ENCODE data around the gene CCDC174. TPM values are rescaled to one million over a fixed set of nuclear protein-coding genes. Genes with fewer than 3 reads are reported as not detected.

The CCDC174 gene
- total RNA-seq, 1 donor from 2014 or later: 22.1 TPM

- no peak for DNase-seq
- H3K27me3 Mint-ChIP-seq (ENCODE audit: unreplicated experiment): no peaks in the 10 kb centered on the region
- no peak for TF ChIP-seq CTCF (IDR thresholded peaks at IDR 0.05; ENCODE audit: partially characterized antibody, unreplicated experiment)
- H3K4me1 Mint-ChIP-seq (ENCODE audit: low read depth, unreplicated experiment): no peaks in the 10 kb centered on the region
- H3K36me3 Mint-ChIP-seq (ENCODE audit: unreplicated experiment): peaks cover 10% of the 10 kb centered on the region
- no peak overlapping the region for H3K27ac Mint-ChIP-seq (ENCODE audit: unreplicated experiment)
- no peak overlapping the region for H3K4me3 Mint-ChIP-seq (ENCODE audit: unreplicated experiment)
- peaks cover 5% of the 10 kb centered on the region for H3K9me3 Mint-ChIP-seq (ENCODE audit: unreplicated experiment)
These were observed 20.5 kb upstream of the CCDC174 start for GRCh38 chr3:14631101-14631497.

DNA sequence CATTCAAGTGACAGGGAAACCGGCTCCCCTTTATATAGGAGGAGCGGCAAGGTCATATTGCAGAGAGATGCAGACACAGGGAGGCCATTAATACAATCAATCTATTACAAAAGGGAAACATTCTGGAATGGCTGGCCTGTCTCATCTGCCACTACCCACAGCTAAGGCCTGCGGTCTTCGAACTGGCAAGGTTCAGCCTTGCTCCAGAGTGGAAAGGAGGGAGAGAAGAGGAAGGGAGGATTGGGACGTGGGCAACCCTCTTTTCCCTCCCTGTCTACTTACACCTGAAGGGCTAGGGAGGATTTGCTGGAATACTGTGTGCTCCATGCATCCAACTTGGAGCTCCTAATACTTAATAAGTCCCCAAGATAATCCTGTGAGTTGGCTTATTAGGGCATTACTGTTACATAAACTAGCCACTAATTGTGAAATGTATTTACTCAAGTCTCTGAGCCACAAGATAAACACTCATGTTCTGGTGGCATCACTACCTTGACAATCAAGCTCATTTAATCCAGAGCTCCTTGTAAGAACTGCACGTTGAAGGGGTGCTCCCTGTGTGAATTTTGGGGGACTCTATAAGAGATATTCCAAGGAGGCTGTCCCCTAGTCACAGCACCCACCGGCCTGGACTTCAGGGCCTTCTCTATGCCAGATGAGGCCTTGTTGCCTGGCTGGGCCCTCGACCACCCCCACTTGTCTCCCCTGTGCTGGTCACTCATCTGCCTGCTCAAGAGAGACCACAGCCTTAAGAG lies 19.7 kb upstream of the CCDC174 start:
- Mint-ChIP-seq H3K36me3 (ENCODE audit: unreplicated experiment) (peaks cover 12% of the 10 kb centered on the region), H3K9me3 (ENCODE audit: unreplicated experiment) (peaks cover 5% of the 10 kb centered on the region), H3K27ac (ENCODE audit: unreplicated experiment) (no peak overlapping the region), H3K27me3 (ENCODE audit: unreplicated experiment) (no peaks in the 10 kb centered on the region), H3K4me3 (ENCODE audit: unreplicated experiment) (no peak overlapping the region), H3K4me1 (ENCODE audit: low read depth, unreplicated experiment) (no peaks in the 10 kb centered on the region)
- no peak for DNase-seq
- no peak for TF ChIP-seq CTCF (IDR thresholded peaks at IDR 0.05; ENCODE audit: partially characterized antibody, unreplicated experiment)

GRCh38 chr3:14632442-14632930 lies 19.1 kb upstream of the CCDC174 start:
- Mint-ChIP-seq H3K9me3 (ENCODE audit: unreplicated experiment) (peaks cover 5% of the 10 kb centered on the region), H3K4me1 (ENCODE audit: low read depth, unreplicated experiment) (no peaks in the 10 kb centered on the region), H3K27me3 (ENCODE audit: unreplicated experiment) (no peaks in the 10 kb centered on the region), H3K4me3 (ENCODE audit: unreplicated experiment) (no peak overlapping the region), H3K36me3 (ENCODE audit: unreplicated experiment) (peaks cover 12% of the 10 kb centered on the region), H3K27ac (ENCODE audit: unreplicated experiment) (no peak overlapping the region)
- TF ChIP-seq CTCF (IDR thresholded peaks at IDR 0.05; ENCODE audit: partially characterized antibody, unreplicated experiment): no peak
- DNase-seq: no peak

DNA sequence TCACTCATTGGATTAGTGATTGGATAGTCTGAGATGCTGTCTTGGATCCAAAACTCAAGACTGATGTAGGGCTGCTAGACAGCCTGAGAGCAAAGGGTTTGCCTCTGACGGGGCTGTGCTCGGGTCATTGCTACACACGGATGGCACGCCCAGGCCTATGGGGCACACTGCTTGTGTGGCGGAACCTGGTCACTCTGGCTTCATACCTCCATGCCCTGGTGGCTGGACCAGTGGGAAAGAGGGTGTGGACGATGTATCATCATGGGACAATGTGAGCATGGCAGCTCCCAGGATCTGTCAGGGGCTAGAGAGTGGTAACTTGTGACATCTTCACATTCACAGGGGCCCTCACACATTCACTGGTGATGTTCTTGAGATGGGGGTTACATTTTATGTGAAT lies 18.1 kb upstream of the CCDC174 start:
- H3K36me3 Mint-ChIP-seq (ENCODE audit: unreplicated experiment): peaks cover 6% of the 10 kb centered on the region
- H3K4me3 Mint-ChIP-seq (ENCODE audit: unreplicated experiment): no peak overlapping the region
- H3K27me3 Mint-ChIP-seq (ENCODE audit: unreplicated experiment): no peaks in the 10 kb centered on the region
- TF ChIP-seq CTCF (IDR thresholded peaks at IDR 0.05; ENCODE audit: partially characterized antibody, unreplicated experiment): no peak
- no peak for DNase-seq
- no peaks in the 10 kb centered on the region for H3K4me1 Mint-ChIP-seq (ENCODE audit: low read depth, unreplicated experiment)
- no peak overlapping the region for H3K27ac Mint-ChIP-seq (ENCODE audit: unreplicated experiment)
- peaks cover 3% of the 10 kb centered on the region for H3K9me3 Mint-ChIP-seq (ENCODE audit: unreplicated experiment)

DNA sequence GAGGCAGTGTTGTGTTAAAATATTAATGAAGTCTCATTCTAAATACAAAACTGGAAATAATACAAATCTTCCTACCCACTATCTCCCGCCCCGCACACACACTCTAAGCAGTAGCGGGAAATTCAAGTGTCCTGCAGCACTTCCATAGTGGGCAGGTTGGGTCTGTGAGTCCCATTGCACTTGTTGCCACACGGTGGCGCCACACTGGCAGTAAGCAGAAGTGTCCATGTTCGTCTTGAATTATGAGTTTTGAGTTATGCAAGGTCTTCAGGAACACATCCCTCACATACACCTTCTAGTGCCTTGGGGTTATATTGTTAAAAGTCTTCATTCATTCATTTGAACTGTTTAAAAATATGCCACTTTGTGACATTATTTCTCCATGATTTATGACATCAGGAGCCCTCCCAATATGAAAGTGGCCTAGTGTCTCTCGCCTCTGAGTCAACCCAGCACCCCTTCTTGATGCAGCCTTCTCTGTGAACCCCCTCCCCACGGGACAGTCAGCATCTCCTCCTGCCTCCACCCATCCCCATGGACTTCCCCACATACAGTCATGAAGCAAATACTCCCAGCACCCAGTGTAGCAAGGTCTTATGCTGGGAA lies 17.6 kb upstream of the CCDC174 start:
- H3K9me3 Mint-ChIP-seq (ENCODE audit: unreplicated experiment): peaks cover 3% of the 10 kb centered on the region
- no peak overlapping the region for H3K27ac Mint-ChIP-seq (ENCODE audit: unreplicated experiment)
- no peaks in the 10 kb centered on the region for H3K4me1 Mint-ChIP-seq (ENCODE audit: low read depth, unreplicated experiment)
- no peaks in the 10 kb centered on the region for H3K27me3 Mint-ChIP-seq (ENCODE audit: unreplicated experiment)
- H3K4me3 Mint-ChIP-seq (ENCODE audit: unreplicated experiment): no peak overlapping the region
- peak; percentile 83 for TF ChIP-seq CTCF (IDR thresholded peaks at IDR 0.05; ENCODE audit: partially characterized antibody, unreplicated experiment)
- DNase-seq: peak; percentile 65
- peaks cover 3% of the 10 kb centered on the region for H3K36me3 Mint-ChIP-seq (ENCODE audit: unreplicated experiment)
